AG09309 (cell line): ENCODE results near the gene OR1J4.
"Not testable (repeated sequence)": the region's sequence is repeated elsewhere in the genome, so short reads cannot be mapped to it uniquely, and the experiment has no call there.

Source experiments
- DNase-seq: peaks from one replicate; pipeline ENCODE4 v3.0.0-alpha.2; 2010; ENCODE audit warnings: low read depth
- H3K4me3 ChIP-seq: 2 replicates; pipeline ENCODE4 v1.5.1; 2011; ENCODE audit warnings: mild to moderate bottlenecking, low read depth, low read length, moderate library complexity; ENCODE audit not compliant: control insufficient read depth
- CTCF ChIP-seq: IDR thresholded peaks from 2 replicates; pipeline ENCODE4 v1.5.1; 2011; ENCODE audit warnings: mild to moderate bottlenecking, low read depth, low read length, inconsistent platforms; ENCODE audit not compliant: insufficient read depth, control insufficient read depth; ENCODE audit errors: missing control alignments

The OR1J4 gene

GRCh38 chr9:122506964-122507363 is 12.0 kb upstream of the OR1J4 start:
- H3K4me3 ChIP-seq: no peak overlapping the region
- TF ChIP-seq CTCF: no peak
- DNase-seq: no peak

- no peak for DNase-seq
- no peak for TF ChIP-seq CTCF
- H3K4me3 ChIP-seq: no peak within 1 kb of the TSS
These were observed 8.4 kb upstream of the OR1J4 start, which contains the start of gene OR1J2 for GRCh38 chr9:122510502-122510901. Gene OR1J2, plus strand, starts transcription at chr9:122510802. Its CDS starts 0 bp downstream, at chr9:122510802.

GRCh38 chr9:122518226-122518625 is 715 bp upstream of the OR1J4 start:
- TF ChIP-seq CTCF: no peak
- no peak for DNase-seq

GRCh38 chr9:122519376-122519775 is 435 bp downstream of the OR1J4 start:
- no peak overlapping the region for H3K4me3 ChIP-seq
- no peak for TF ChIP-seq CTCF
- no peak for DNase-seq

More at GRCh38 chr9:122518226-122518625, 715 bp upstream of the OR1J4 start:
- no peak overlapping the region for H3K4me3 ChIP-seq

GRCh38 chr9:122526602-122527001 is 7.7 kb downstream of the OR1J4 start:
- no peak overlapping the region for H3K4me3 ChIP-seq
- DNase-seq: no peak
- no peak for TF ChIP-seq CTCF

GRCh38 chr9:122527193-122527592 is 8.3 kb downstream of the OR1J4 start, which contains the start of gene OR1N1:
Gene OR1N1, minus strand, starts transcription at chr9:122527293. Its CDS starts 0 bp downstream, at chr9:122527293.
- no peak within 1 kb of the TSS for H3K4me3 ChIP-seq
- DNase-seq: no peak
- TF ChIP-seq CTCF: no peak

GRCh38 chr9:122531157-122531556 is 12.2 kb downstream of the OR1J4 start:
- H3K4me3 ChIP-seq, DNase-seq: not testable (repeated sequence)
